Keratinocyte (primary cell): ENCODE measurements around the gene TMEM19.

Source experiments
- CTCF ChIP-seq, 3 experiments: IDR thresholded peaks in 1 of 3; conservative IDR thresholded peaks in 1 of 3; optimal IDR thresholded peaks in 1 of 3; 2 replicates in 2 of 3; 3 replicates in 1 of 3; pipeline versions ENCODE3 to v1.5.1; 2011; ENCODE audit warnings: low read length in 3 of 3, mild to moderate bottlenecking in 3 of 3, moderate library complexity in 2 of 3, control low read depth in 1 of 3, inconsistent platforms in 1 of 3; ENCODE audit not compliant: insufficient read depth in 2 of 3; ENCODE audit errors: extremely low read depth in 1 of 3
- EZH2 ChIP-seq: IDR thresholded peaks from one replicate; pipeline ENCODE4 v1.6.1; 2012; ENCODE audit warnings: inconsistent platforms, mild to moderate bottlenecking, low read length, moderate library complexity

GRCh38 chr12:71737197-71737596 is 51.3 kb downstream of the TMEM19 start:
- TF ChIP-seq EZH2 (no peak), CTCF (optimal IDR thresholded peaks at IDR 0.05 in 1 of 3, IDR thresholded peaks at IDR 0.05 in 1 of 3, conservative IDR thresholded peaks at IDR 0.05 in 1 of 3; ENCODE audit: extremely low read depth in 1 of 3, insufficient read depth in 2 of 3, low read length in 3 of 3) (no peak)
